Amniotic epithelial cell (primary cell): Measurements from ENCODE around the gene SLC6A6.

Experiments
- DNase-seq: peaks from one replicate; pipeline ENCODE4 v3.0.0-alpha.2; 2010; ENCODE audit warnings: low read depth

SLC6A6 gene

GRCh38 chr3:14470461-14470860 lies 68.1 kb downstream of the SLC6A6 start:
- no peak for DNase-seq

GRCh38 chr3:14471016-14471415 lies 68.6 kb downstream of the SLC6A6 start:
- DNase-seq = no peak

- DNase-seq = no peak
Measured at GRCh38 chr3:14471690-14472089, 69.3 kb downstream of the SLC6A6 start.

GRCh38 chr3:14472471-14473351 lies 70.3 kb downstream of the SLC6A6 start:
- DNase-seq = peak; percentile 88

GRCh38 chr3:14473411-14473891 lies 71.0 kb downstream of the SLC6A6 start:
- peak; percentile 63 for DNase-seq

GRCh38 chr3:14474363-14475081 lies 72.1 kb downstream of the SLC6A6 start:
- peak; percentile 13 for DNase-seq

- no peak for DNase-seq
Measured at GRCh38 chr3:14475621-14476020, 73.2 kb downstream of the SLC6A6 start.

- no peak for DNase-seq
Measured at GRCh38 chr3:14476583-14477265, 74.3 kb downstream of the SLC6A6 start.

- DNase-seq = no peak
Measured at GRCh38 chr3:14477311-14477935, 75.0 kb downstream of the SLC6A6 start.

GRCh38 chr3:14478956-14479550 lies 76.6 kb downstream of the SLC6A6 start:
- DNase-seq = no peak

GRCh38 chr3:14479591-14479990 lies 77.2 kb downstream of the SLC6A6 start:
- DNase-seq = no peak

GRCh38 chr3:14480207-14481017 lies 78.0 kb downstream of the SLC6A6 start:
- DNase-seq = peak; percentile 92

- DNase-seq = no peak
Measured at GRCh38 chr3:14481018-14481645, 78.7 kb downstream of the SLC6A6 start.

- no peak for DNase-seq
Measured at GRCh38 chr3:14481646-14482036, 79.2 kb downstream of the SLC6A6 start.

GRCh38 chr3:14482271-14482721 lies 79.9 kb downstream of the SLC6A6 start:
- no peak for DNase-seq

GRCh38 chr3:14483286-14483685 lies 80.9 kb downstream of the SLC6A6 start:
- DNase-seq = no peak

- DNase-seq = no peak
Measured at GRCh38 chr3:14484741-14485140, 82.3 kb downstream of the SLC6A6 start.

- DNase-seq = no peak
Measured at GRCh38 chr3:14485981-14486380, 83.6 kb downstream of the SLC6A6 start.

GRCh38 chr3:14486460-14486859 lies 84.1 kb downstream of the SLC6A6 start:
- DNase-seq = no peak

- no peak for DNase-seq
Measured at GRCh38 chr3:14487086-14487485, 84.7 kb downstream of the SLC6A6 start.
